RPMI8226 (cell line): ENCODE results near the gene RYR2.
"Not testable (repeated sequence)": the region's sequence is repeated elsewhere in the genome, so short reads cannot be mapped to it uniquely, and the experiment has no call there.

Experiments
- DNase-seq: peaks from one replicate; pipeline ENCODE4 v3.0.0-alpha.2; 2015

Gene RYR2

GRCh38 chr1:237279629-237280028 lies 237.6 kb downstream of the RYR2 start:
- DNase-seq = no peak

GRCh38 chr1:237281481-237281880 lies 239.5 kb downstream of the RYR2 start:
- DNase-seq = no peak

GRCh38 chr1:237282208-237282783 lies 240.3 kb downstream of the RYR2 start:
- DNase-seq = no peak

- DNase-seq = peak; percentile 64
Measured at GRCh38 chr1:237287876-237288521, 246.0 kb downstream of the RYR2 start.

GRCh38 chr1:237293804-237294203 lies 251.8 kb downstream of the RYR2 start:
- DNase-seq = no peak

- DNase-seq = no peak
Measured at GRCh38 chr1:237296861-237297260, 254.9 kb downstream of the RYR2 start.

- no peak for DNase-seq
Measured at GRCh38 chr1:237300642-237301041, 258.7 kb downstream of the RYR2 start.

- DNase-seq = no peak
Measured at GRCh38 chr1:237303929-237304328, 261.9 kb downstream of the RYR2 start.

- no peak for DNase-seq
Measured at GRCh38 chr1:237306726-237307125, 264.7 kb downstream of the RYR2 start.

- DNase-seq = no peak
Measured at GRCh38 chr1:237309595-237310118, 267.7 kb downstream of the RYR2 start.

- DNase-seq = no peak
Measured at GRCh38 chr1:237316352-237316751, 274.4 kb downstream of the RYR2 start.

- DNase-seq = no peak
Measured at GRCh38 chr1:237318748-237319147, 276.8 kb downstream of the RYR2 start.

GRCh38 chr1:237320890-237321289 lies 278.9 kb downstream of the RYR2 start:
- DNase-seq = no peak

GRCh38 chr1:237324226-237324625 lies 282.2 kb downstream of the RYR2 start:
- no peak for DNase-seq

- DNase-seq = no peak
Measured at GRCh38 chr1:237327061-237327460, 285.1 kb downstream of the RYR2 start.

- DNase-seq = no peak
Measured at GRCh38 chr1:237340892-237341291, 298.9 kb downstream of the RYR2 start.

- no peak for DNase-seq
Measured at GRCh38 chr1:237341391-237341790, 299.4 kb downstream of the RYR2 start.

GRCh38 chr1:237342730-237343129 lies 300.7 kb downstream of the RYR2 start:
- no peak for DNase-seq

- DNase-seq = no peak
Measured at GRCh38 chr1:237352747-237353146, 310.8 kb downstream of the RYR2 start.

GRCh38 chr1:237353918-237354317 lies 311.9 kb downstream of the RYR2 start:
- no peak for DNase-seq

- DNase-seq = no peak
Measured at GRCh38 chr1:237355022-237355421, 313.0 kb downstream of the RYR2 start.

- DNase-seq = no peak
Measured at GRCh38 chr1:237358555-237358954, 316.6 kb downstream of the RYR2 start.

- no peak for DNase-seq
Measured at GRCh38 chr1:237367758-237368157, 325.8 kb downstream of the RYR2 start.

GRCh38 chr1:237371477-237371876 lies 329.5 kb downstream of the RYR2 start:
- DNase-seq = not testable (repeated sequence)

GRCh38 chr1:237383791-237384190 lies 341.8 kb downstream of the RYR2 start:
- DNase-seq = peak; percentile 20
